Thyroid gland (tissue), 4 donors: ENCODE results near the gene MECR. TPM values are rescaled to one million over a fixed set of nuclear protein-coding genes. Genes with fewer than 3 reads are reported as not detected.

Experiments used
- DNase-seq, 2 donors: peaks; one replicate each; pipeline ENCODE4 v3.0.0-alpha.2; 2019
- H3K27ac ChIP-seq, 3 donors: fragments of 200-600 bp; sonication (generic); 1 replicate in 2 of 3; 2 replicates in 1 of 3; pipeline ENCODE4 v1.5.1; 2016 to 2019; ENCODE audit warnings: mild to moderate bottlenecking in 1 of 3, moderate library complexity in 1 of 3
- H3K27me3 ChIP-seq: fragments of 200-600 bp; sonication (generic); one replicate; pipeline ENCODE4 v1.5.1; 2019
- H3K36me3 ChIP-seq, 2 donors: fragments of 200-600 bp; sonication (generic); one replicate each; pipeline ENCODE4 v1.5.1; 2016 to 2019
- H3K4me1 ChIP-seq, 2 donors: fragments of 200-600 bp; sonication (generic); one replicate each; pipeline ENCODE4 v1.5.1; 2017 to 2019
- H3K4me3 ChIP-seq, 3 donors: fragments of 200-600 bp; sonication (generic); replicated peaks in 1 of 3; 1 replicate in 2 of 3; 2 replicates in 1 of 3; pipeline ENCODE4 v1.5.1; 2016; ENCODE audit warnings: mild to moderate bottlenecking in 1 of 3
- H3K9me3 ChIP-seq: fragments of 200-600 bp; sonication (generic); one replicate; pipeline ENCODE4 v1.5.1; 2017
- CTCF ChIP-seq, 6 experiments: fragments of 200-600 bp in 3 of 6; fragments of 450-650 bp in 3 of 6; sonication (generic) in 3 of 6; IDR thresholded peaks; one replicate each; pipeline ENCODE4 v1.5.1; 2016 to 2019; ENCODE audit warnings: antibody characterized with exemption in 6 of 6, mild to moderate bottlenecking in 2 of 6, inconsistent platforms in 1 of 6, moderate library complexity in 1 of 6
- POLR2A ChIP-seq, 2 donors: fragments of 450-650 bp; IDR thresholded peaks; one replicate each; pipeline ENCODE4 v1.6.1; 2017; ENCODE audit warnings: antibody characterized with exemption in 2 of 2, mild to moderate bottlenecking in 2 of 2, moderate library complexity in 1 of 2
- WGBS, 2 donors: methylation state at CpG; one replicate each; pipeline ENCODE4 v1.1.5; 2017; 5-methylcytosine and 5-hydroxymethylcytosine counted together
- intact Hi-C: fragments of 100-400 bp; cut with DNase I; formaldehyde crosslinking; loops from one replicate; pipeline ENCODE4 v1.15.1; 2023
- total RNA-seq, 4 donors: library from RNA; depleted of rRNA; stranded (reverse); fragments of >200 nt; gene quantifications; one replicate each; pipeline ENCODE4 v1.2.3, GENCODE V29; 2016

MECR gene
- total RNA-seq, 4 donors from 2014 or later = 10.2 to 30.9 (median 18.0) TPM

GRCh38 chr1:29240986-29241385, 10.3 kb upstream of the MECR start:
- Histone ChIP-seq H3K27ac (no peak overlapping the region), H3K27me3 (no peaks in the 10 kb centered on the region), H3K9me3 (no peaks in the 10 kb centered on the region), H3K36me3 (no peaks in the 10 kb centered on the region), H3K4me1 (peaks cover 11 to 15% of the 10 kb centered on the region in 2 donors), H3K4me3 (no peak overlapping the region)
- WGBS, 2 donors = 73 to 100% methylated on average over 1 to 2 of the region's 2 CpGs
- DNase-seq = no peak
- intact Hi-C loops = no loop called here
- no peak for TF ChIP-seq POLR2A (IDR thresholded peaks at IDR 0.05)
- no peak for TF ChIP-seq CTCF (IDR thresholded peaks at IDR 0.05)

DNA sequence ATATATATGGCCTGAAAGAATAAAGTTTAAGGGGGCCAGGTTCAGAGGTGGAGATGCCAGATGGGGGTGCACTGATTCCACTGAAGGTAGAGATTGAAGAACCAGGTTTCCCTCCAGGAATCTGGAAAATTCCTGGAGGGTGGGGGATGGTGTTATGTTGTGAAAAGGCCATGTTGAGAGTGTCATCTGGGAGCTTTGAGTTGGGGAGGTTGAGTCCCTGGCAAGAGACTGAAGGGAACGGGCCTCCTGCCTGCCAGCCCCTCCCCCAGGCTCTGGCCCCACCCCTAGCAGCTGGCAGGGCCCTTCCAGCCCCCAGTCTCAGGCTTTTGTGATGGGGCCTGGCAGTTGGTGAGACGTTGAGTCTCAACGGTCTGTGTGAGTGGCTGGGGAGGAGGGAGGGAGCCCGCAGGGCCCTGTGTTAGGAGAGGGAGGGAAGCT, 9.7 kb upstream of the MECR start:
- intact Hi-C loops = no loop called here
- peaks cover 11 to 16% of the 10 kb centered on the region in 2 donors for H3K4me1 ChIP-seq
- H3K4me3 ChIP-seq = no peak overlapping the region
- H3K27ac ChIP-seq = no peak overlapping the region
- TF ChIP-seq POLR2A (IDR thresholded peaks at IDR 0.05) (no peak), CTCF (IDR thresholded peaks at IDR 0.05) (no peak)
- no peaks in the 10 kb centered on the region for H3K27me3 ChIP-seq
- H3K36me3 ChIP-seq = no peaks in the 10 kb centered on the region
- WGBS, 2 donors = 7 to 13% methylated on average over 1 to 3 of the region's 4 CpGs
- no peaks in the 10 kb centered on the region for H3K9me3 ChIP-seq
- DNase-seq = no peak

- DNase-seq = peak; percentile 13 to 17
- H3K4me1 ChIP-seq = peaks cover 11 to 16% of the 10 kb centered on the region in 2 donors
- H3K36me3 ChIP-seq = no peaks in the 10 kb centered on the region
- intact Hi-C loops = loop anchor here (5.0 to 10.0 kb wide), 3 partner anchors 866 to 1466 kb away; no protein-coding TSS in a partner anchor
- TF ChIP-seq POLR2A (IDR thresholded peaks at IDR 0.05) (no peak), CTCF (IDR thresholded peaks at IDR 0.05) (no peak)
- H3K27ac ChIP-seq = no peak overlapping the region
- no peaks in the 10 kb centered on the region for H3K27me3 ChIP-seq
- no peak overlapping the region for H3K4me3 ChIP-seq
- WGBS, 2 donors = 46 to 56% methylated on average over 7 of the region's 7 CpGs
- H3K9me3 ChIP-seq = no peaks in the 10 kb centered on the region
Measured at GRCh38 chr1:29239142-29239541, 8.4 kb upstream of the MECR start.

- H3K27ac ChIP-seq = peak overlapping the region in 1 of 3 donors; percentile 53
- H3K27me3 ChIP-seq = no peaks in the 10 kb centered on the region
- WGBS, 2 donors = 31 to 44% methylated on average over 11 of the region's 11 CpGs
- DNase-seq = peak in 1 of 2 donors; percentile 5
- H3K4me1 ChIP-seq = peaks cover 11 to 16% of the 10 kb centered on the region in 2 donors
- no peaks in the 10 kb centered on the region for H3K9me3 ChIP-seq
- TF ChIP-seq POLR2A (IDR thresholded peaks at IDR 0.05) (no peak), CTCF (IDR thresholded peaks at IDR 0.05) (no peak)
- intact Hi-C loops = loop anchor here (5.0 to 10.0 kb wide), 3 partner anchors 866 to 1466 kb away; no protein-coding TSS in a partner anchor
- no peak overlapping the region for H3K4me3 ChIP-seq
- H3K36me3 ChIP-seq = no peaks in the 10 kb centered on the region
Measured at GRCh38 chr1:29238620-29239002, 7.9 kb upstream of the MECR start.

- intact Hi-C loops = loop anchor here (5.0 to 10.0 kb wide), 3 partner anchors 867 to 1467 kb away; no protein-coding TSS in a partner anchor
- peak overlapping the region in 2 of 3 donors; percentile 20 to 32 for H3K4me3 ChIP-seq
- H3K4me1 ChIP-seq = peaks cover 11 to 16% of the 10 kb centered on the region in 2 donors
- WGBS, 2 donors = 3 to 5% methylated on average over 26 to 39 of the region's 93 CpGs
- H3K27ac ChIP-seq = peak overlapping the region in 1 of 3 donors; percentile 53
- no peaks in the 10 kb centered on the region for H3K9me3 ChIP-seq
- H3K27me3 ChIP-seq = no peaks in the 10 kb centered on the region
- TF ChIP-seq CTCF (IDR thresholded peaks at IDR 0.05) = no peak
- no peak for TF ChIP-seq POLR2A (IDR thresholded peaks at IDR 0.05)
- peak; percentile 39 to 49 for DNase-seq
- H3K36me3 ChIP-seq = no peaks in the 10 kb centered on the region
Measured at GRCh38 chr1:29237852-29238619, 7.3 kb upstream of the MECR start.
